GM18508 (cell line): ENCODE results near the gene DMD.
"Not testable (repeated sequence)": the region's sequence is repeated elsewhere in the genome, so short reads cannot be mapped to it uniquely, and the experiment has no call there.

ENCODE experiments used
- ATAC-seq: cut with Tn5 transposase; IDR thresholded peaks from one replicate; pipeline ENCODE4 v1.9.1; 2021; ENCODE audit warnings: moderate number of reproducible peaks; ENCODE audit not compliant: insufficient read depth, unreplicated experiment

DMD gene

GRCh38 chrX:31663172-31663571 is 1548.2 kb downstream of the DMD start:
- no peak for ATAC-seq

- no peak for ATAC-seq
These were observed 1550.0 kb downstream of the DMD start for GRCh38 chrX:31661280-31661810.

- ATAC-seq, result no peak
These were observed 1553.0 kb downstream of the DMD start for GRCh38 chrX:31658360-31658759.

GRCh38 chrX:31656013-31656412 is 1555.3 kb downstream of the DMD start:
- no peak for ATAC-seq

- no peak for ATAC-seq
These were observed 1557.9 kb downstream of the DMD start for GRCh38 chrX:31653422-31653821.

- no peak for ATAC-seq
These were observed 1558.7 kb downstream of the DMD start for GRCh38 chrX:31652650-31653049.

GRCh38 chrX:31649201-31649600 is 1562.1 kb downstream of the DMD start:
- no peak for ATAC-seq

GRCh38 chrX:31633349-31633748 is 1578.0 kb downstream of the DMD start:
- ATAC-seq, result no peak

- no peak for ATAC-seq
These were observed 1582.2 kb downstream of the DMD start for GRCh38 chrX:31629195-31629594.

- ATAC-seq, result no peak
These were observed 1602.2 kb downstream of the DMD start for GRCh38 chrX:31609130-31609529.

GRCh38 chrX:31608638-31609037 is 1602.7 kb downstream of the DMD start:
- no peak for ATAC-seq

GRCh38 chrX:31606771-31607170 is 1604.6 kb downstream of the DMD start:
- ATAC-seq, result no peak

GRCh38 chrX:31604629-31605221 is 1606.6 kb downstream of the DMD start:
- peak; percentile 90 for ATAC-seq

- ATAC-seq, result no peak
These were observed 1607.8 kb downstream of the DMD start for GRCh38 chrX:31603411-31604120.

GRCh38 chrX:31600823-31601222 is 1610.5 kb downstream of the DMD start:
- ATAC-seq, result no peak

GRCh38 chrX:31593353-31593752 is 1618.0 kb downstream of the DMD start:
- no peak for ATAC-seq

GRCh38 chrX:31591355-31591754 is 1620.0 kb downstream of the DMD start:
- no peak for ATAC-seq

- no peak for ATAC-seq
These were observed 1620.7 kb downstream of the DMD start for GRCh38 chrX:31590581-31591114.

GRCh38 chrX:31589503-31589902 is 1621.8 kb downstream of the DMD start:
- no peak for ATAC-seq

GRCh38 chrX:31588355-31588754 is 1623.0 kb downstream of the DMD start:
- ATAC-seq, result no peak

- not testable (repeated sequence) for ATAC-seq
These were observed 1627.5 kb downstream of the DMD start for GRCh38 chrX:31583892-31584291.

- no peak for ATAC-seq
These were observed 1630.6 kb downstream of the DMD start for GRCh38 chrX:31580726-31581125.
